ENCODE measurements around the gene WDFY4. TPM values are rescaled to one million over a fixed set of nuclear protein-coding genes. Genes with fewer than 3 reads are reported as not detected.

Gene WDFY4
- total and polyA plus RNA-seq, 4 experiments from 2014 or later = 0.29 to 1.00 (median 0.81) TPM; not detected in 1

- no peaks in the 10 kb centered on the region for H3K4me1 Mint-ChIP-seq
- H3K36me3 ChIP-seq (ENCODE audit: insufficient read depth, low read length) = no peaks in the 10 kb centered on the region
- peaks cover 0 to 7% of the 10 kb centered on the region in 2 donors for H3K27me3 Mint-ChIP-seq
- no peaks in the 10 kb centered on the region for H3K9me3 ChIP-seq (ENCODE audit: control insufficient read depth in 1 of 2, low read length in 2 of 2)
- ChIA-PET CTCF (ENCODE audit: partially characterized antibody) (no interaction called here), POLR2A (ENCODE audit: partially characterized antibody) (no interaction called here)
- no peak overlapping the region for H3K4me3 Mint-ChIP-seq
- no peaks in the 10 kb centered on the region for H3K9me3 Mint-ChIP-seq
- no peak overlapping the region for H3K27ac Mint-ChIP-seq
- H3K4me3 ChIP-seq (ENCODE audit: low read length in 2 of 2) = no peak overlapping the region
- no peak overlapping the region for H3K27ac ChIP-seq (ENCODE audit: low read depth, low read length)
- intact Hi-C loops (cut with micrococcal nuclease) = no loop called here
- no peaks in the 10 kb centered on the region for H3K4me1 ChIP-seq (ENCODE audit: insufficient read depth, low read length)
- no peaks in the 10 kb centered on the region for H3K27me3 ChIP-seq (ENCODE audit: insufficient read depth, low read length)
- no peak for DNase-seq
- H3K36me3 Mint-ChIP-seq = no peaks in the 10 kb centered on the region
Observed at GRCh38 chr10:48845512-48845911, 160.8 kb downstream of the WDFY4 start.

GRCh38 chr10:48847691-48848090, 163.0 kb downstream of the WDFY4 start:
- DNase-seq = no peak
- Histone ChIP-seq H3K9me3 (ENCODE audit: control insufficient read depth in 1 of 2, low read length in 2 of 2) (no peaks in the 10 kb centered on the region), H3K4me1 (ENCODE audit: insufficient read depth, low read length) (no peaks in the 10 kb centered on the region), H3K36me3 (ENCODE audit: insufficient read depth, low read length) (no peaks in the 10 kb centered on the region), H3K4me3 (ENCODE audit: low read length in 2 of 2) (no peak overlapping the region), H3K27ac (ENCODE audit: low read depth, low read length) (no peak overlapping the region), H3K27me3 (ENCODE audit: insufficient read depth, low read length) (no peaks in the 10 kb centered on the region)
- H3K36me3 Mint-ChIP-seq = no peaks in the 10 kb centered on the region
- H3K4me1 Mint-ChIP-seq = no peaks in the 10 kb centered on the region
- H3K27me3 Mint-ChIP-seq = peaks cover 2 to 7% of the 10 kb centered on the region in 2 donors
- H3K4me3 Mint-ChIP-seq = no peak overlapping the region
- no peak overlapping the region for H3K27ac Mint-ChIP-seq
- intact Hi-C loops (cut with micrococcal nuclease) = no loop called here
- ChIA-PET POLR2A (ENCODE audit: partially characterized antibody) (no interaction called here), CTCF (ENCODE audit: partially characterized antibody) (no interaction called here)
- H3K9me3 Mint-ChIP-seq = no peaks in the 10 kb centered on the region

- intact Hi-C loops (cut with micrococcal nuclease) = no loop called here
- Histone ChIP-seq H3K36me3 (ENCODE audit: insufficient read depth, low read length) (no peaks in the 10 kb centered on the region), H3K9me3 (ENCODE audit: control insufficient read depth in 1 of 2, low read length in 2 of 2) (no peaks in the 10 kb centered on the region), H3K4me1 (ENCODE audit: insufficient read depth, low read length) (no peaks in the 10 kb centered on the region), H3K27ac (ENCODE audit: low read depth, low read length) (no peak overlapping the region), H3K27me3 (ENCODE audit: insufficient read depth, low read length) (no peaks in the 10 kb centered on the region), H3K4me3 (ENCODE audit: low read length in 2 of 2) (no peak overlapping the region)
- ChIA-PET POLR2A (ENCODE audit: partially characterized antibody) (no interaction called here), CTCF (ENCODE audit: partially characterized antibody) (no interaction called here)
- Mint-ChIP-seq H3K4me3 (no peak overlapping the region), H3K27ac (no peak overlapping the region), H3K36me3 (no peaks in the 10 kb centered on the region), H3K27me3 (peaks cover 3 to 6% of the 10 kb centered on the region in 2 donors), H3K9me3 (no peaks in the 10 kb centered on the region), H3K4me1 (no peaks in the 10 kb centered on the region)
- no peak for DNase-seq
Observed at GRCh38 chr10:48856855-48857254, 172.2 kb downstream of the WDFY4 start.

- Histone ChIP-seq H3K36me3 (ENCODE audit: insufficient read depth, low read length) (no peaks in the 10 kb centered on the region), H3K4me1 (ENCODE audit: insufficient read depth, low read length) (no peaks in the 10 kb centered on the region), H3K4me3 (ENCODE audit: low read length in 2 of 2) (no peak overlapping the region), H3K9me3 (ENCODE audit: control insufficient read depth in 1 of 2, low read length in 2 of 2) (no peaks in the 10 kb centered on the region), H3K27ac (ENCODE audit: low read depth, low read length) (no peak overlapping the region), H3K27me3 (ENCODE audit: insufficient read depth, low read length) (no peaks in the 10 kb centered on the region)
- ChIA-PET CTCF (ENCODE audit: partially characterized antibody) (no interaction called here), POLR2A (ENCODE audit: partially characterized antibody) (no interaction called here)
- H3K27ac Mint-ChIP-seq = no peak overlapping the region
- DNase-seq = no peak
- no peaks in the 10 kb centered on the region for H3K4me1 Mint-ChIP-seq
- H3K27me3 Mint-ChIP-seq = peaks cover 7 to 9% of the 10 kb centered on the region in 2 donors
- intact Hi-C loops (cut with micrococcal nuclease) = no loop called here
- H3K9me3 Mint-ChIP-seq = no peaks in the 10 kb centered on the region
- no peaks in the 10 kb centered on the region for H3K36me3 Mint-ChIP-seq
- no peak overlapping the region for H3K4me3 Mint-ChIP-seq
Observed at GRCh38 chr10:48872234-48872633, 187.6 kb downstream of the WDFY4 start.

GRCh38 chr10:48878091-48878490, 193.4 kb downstream of the WDFY4 start:
- Histone ChIP-seq H3K27me3 (ENCODE audit: insufficient read depth, low read length) (no peaks in the 10 kb centered on the region), H3K27ac (ENCODE audit: low read depth, low read length) (no peak overlapping the region), H3K9me3 (ENCODE audit: control insufficient read depth in 1 of 2, low read length in 2 of 2) (no peaks in the 10 kb centered on the region), H3K36me3 (ENCODE audit: insufficient read depth, low read length) (no peaks in the 10 kb centered on the region), H3K4me1 (ENCODE audit: insufficient read depth, low read length) (no peaks in the 10 kb centered on the region), H3K4me3 (ENCODE audit: low read length in 2 of 2) (no peak overlapping the region)
- Mint-ChIP-seq H3K27ac (no peak overlapping the region), H3K4me1 (no peaks in the 10 kb centered on the region), H3K9me3 (no peaks in the 10 kb centered on the region), H3K36me3 (no peaks in the 10 kb centered on the region), H3K4me3 (no peak overlapping the region), H3K27me3 (peaks cover 0 to 2% of the 10 kb centered on the region in 2 donors)
- CTCF ChIA-PET (ENCODE audit: partially characterized antibody) = no interaction called here
- POLR2A ChIA-PET (ENCODE audit: partially characterized antibody) = no interaction called here
- intact Hi-C loops (cut with micrococcal nuclease) = no loop called here
- DNase-seq = no peak

- H3K36me3 Mint-ChIP-seq = no peaks in the 10 kb centered on the region
- no peak for DNase-seq
- H3K27me3 ChIP-seq (ENCODE audit: insufficient read depth, low read length) = no peaks in the 10 kb centered on the region
- peaks cover 0 to 5% of the 10 kb centered on the region in 2 donors for H3K27me3 Mint-ChIP-seq
- H3K9me3 ChIP-seq (ENCODE audit: control insufficient read depth in 1 of 2, low read length in 2 of 2) = no peaks in the 10 kb centered on the region
- no peaks in the 10 kb centered on the region for H3K9me3 Mint-ChIP-seq
- no peaks in the 10 kb centered on the region for H3K36me3 ChIP-seq (ENCODE audit: insufficient read depth, low read length)
- no peaks in the 10 kb centered on the region for H3K4me1 Mint-ChIP-seq
- ChIA-PET CTCF (ENCODE audit: partially characterized antibody) (no interaction called here), POLR2A (ENCODE audit: partially characterized antibody) (no interaction called here)
- no peaks in the 10 kb centered on the region for H3K4me1 ChIP-seq (ENCODE audit: insufficient read depth, low read length)
- no peak overlapping the region for H3K27ac Mint-ChIP-seq
- no peak overlapping the region for H3K4me3 ChIP-seq (ENCODE audit: low read length in 2 of 2)
- intact Hi-C loops (cut with micrococcal nuclease) = no loop called here
- H3K27ac ChIP-seq (ENCODE audit: low read depth, low read length) = no peak overlapping the region
- no peak overlapping the region for H3K4me3 Mint-ChIP-seq
Observed at GRCh38 chr10:48879451-48879850, 194.8 kb downstream of the WDFY4 start.

GRCh38 chr10:48880016-48880705, 195.5 kb downstream of the WDFY4 start:
- Mint-ChIP-seq H3K4me3 (no peak overlapping the region), H3K4me1 (no peaks in the 10 kb centered on the region), H3K36me3 (no peaks in the 10 kb centered on the region), H3K9me3 (no peaks in the 10 kb centered on the region), H3K27me3 (peaks cover 2 to 3% of the 10 kb centered on the region in 2 donors), H3K27ac (no peak overlapping the region)
- Histone ChIP-seq H3K27me3 (ENCODE audit: insufficient read depth, low read length) (no peaks in the 10 kb centered on the region), H3K9me3 (ENCODE audit: control insufficient read depth in 1 of 2, low read length in 2 of 2) (no peaks in the 10 kb centered on the region), H3K4me3 (ENCODE audit: low read length in 2 of 2) (no peak overlapping the region), H3K27ac (ENCODE audit: low read depth, low read length) (no peak overlapping the region), H3K36me3 (ENCODE audit: insufficient read depth, low read length) (no peaks in the 10 kb centered on the region), H3K4me1 (ENCODE audit: insufficient read depth, low read length) (no peaks in the 10 kb centered on the region)
- ChIA-PET POLR2A (ENCODE audit: partially characterized antibody) (no interaction called here), CTCF (ENCODE audit: partially characterized antibody) (no interaction called here)
- no peak for DNase-seq
- intact Hi-C loops (cut with micrococcal nuclease) = no loop called here

GRCh38 chr10:48881937-48882336, 197.3 kb downstream of the WDFY4 start:
- no peak overlapping the region for H3K4me3 ChIP-seq (ENCODE audit: low read length in 2 of 2)
- Mint-ChIP-seq H3K9me3 (no peaks in the 10 kb centered on the region), H3K4me3 (no peak overlapping the region), H3K4me1 (no peaks in the 10 kb centered on the region), H3K27me3 (peaks cover 3 to 4% of the 10 kb centered on the region in 2 donors), H3K27ac (no peak overlapping the region), H3K36me3 (no peaks in the 10 kb centered on the region)
- no peak for DNase-seq
- no peaks in the 10 kb centered on the region for H3K27me3 ChIP-seq (ENCODE audit: insufficient read depth, low read length)
- H3K9me3 ChIP-seq (ENCODE audit: control insufficient read depth in 1 of 2, low read length in 2 of 2) = no peaks in the 10 kb centered on the region
- ChIA-PET CTCF (ENCODE audit: partially characterized antibody) (no interaction called here), POLR2A (ENCODE audit: partially characterized antibody) (no interaction called here)
- no peak overlapping the region for H3K27ac ChIP-seq (ENCODE audit: low read depth, low read length)
- H3K36me3 ChIP-seq (ENCODE audit: insufficient read depth, low read length) = no peaks in the 10 kb centered on the region
- H3K4me1 ChIP-seq (ENCODE audit: insufficient read depth, low read length) = no peaks in the 10 kb centered on the region
- intact Hi-C loops (cut with micrococcal nuclease) = no loop called here

Measured in CD4-positive, alpha-beta memory T cell (primary cell).